HepG2 (cell line): ENCODE measurements around the gene ECSCR. TPM values are rescaled to one million over a fixed set of nuclear protein-coding genes. Genes with fewer than 3 reads are reported as not detected.

ENCODE experiments used
- CREM ChIP-seq, 2 experiments: sonication (generic) in 1 of 2; formaldehyde crosslinking in 1 of 2; IDR thresholded peaks; 2 replicates each; pipeline versions ENCODE4 v1.4.0 to v1.6.1; 2016 to 2020; ENCODE audit warnings: antibody characterized with exemption in 1 of 2, mild to moderate bottlenecking in 1 of 2, missing genetic modification reagents in 1 of 2
- HDAC2 ChIP-seq: sonication (generic); formaldehyde crosslinking; IDR thresholded peaks from 2 replicates; pipeline ENCODE4 v1.4.0; 2020; ENCODE audit warnings: missing genetic modification reagents
- KLF9 ChIP-seq: IDR thresholded peaks from 2 replicates; pipeline ENCODE4 v1.6.1; 2016; ENCODE audit warnings: low read depth
- MIER2 ChIP-seq: IDR thresholded peaks from 2 replicates; pipeline ENCODE4 v1.6.1; 2016; ENCODE audit warnings: missing biosample characterization, missing genetic modification reagents
- MLLT10 ChIP-seq: sonication (generic); formaldehyde crosslinking; IDR thresholded peaks from 2 replicates; pipeline ENCODE4 v1.4.0; 2020; ENCODE audit warnings: missing genetic modification reagents
- PATZ1 ChIP-seq: sonication (generic); formaldehyde crosslinking; IDR thresholded peaks from 2 replicates; pipeline ENCODE4 v1.4.0; 2020; ENCODE audit warnings: missing genetic modification reagents
- RAD21 ChIP-seq: fragments of 450-650 bp; formaldehyde crosslinking; IDR thresholded peaks from 2 replicates; pipeline ENCODE4 v1.5.0; 2020; ENCODE audit warnings: mild to moderate bottlenecking
- TBX2 ChIP-seq: sonication (generic); formaldehyde crosslinking; IDR thresholded peaks from 2 replicates; pipeline ENCODE4 v1.5.0; 2020; ENCODE audit warnings: missing genetic modification reagents, mild to moderate bottlenecking, borderline replicate concordance
- XRCC5 ChIP-seq: fragments of 200-400 bp; formaldehyde crosslinking; optimal IDR thresholded peaks from 2 replicates; pipeline ENCODE3; 2017; ENCODE audit warnings: mild to moderate bottlenecking, low read length
- ZEB1 ChIP-seq: IDR thresholded peaks from 2 replicates; pipeline ENCODE4 v1.6.1; 2012; ENCODE audit warnings: mild to moderate bottlenecking, low read depth, inconsistent platforms; ENCODE audit not compliant: insufficient replicate concordance
- ZFP62 ChIP-seq: sonication (generic); formaldehyde crosslinking; IDR thresholded peaks from 2 replicates; pipeline ENCODE4 v1.4.0; 2020; ENCODE audit warnings: missing genetic modification reagents
- ZMYM2 ChIP-seq: sonication (generic); formaldehyde crosslinking; IDR thresholded peaks from 2 replicates; pipeline ENCODE4 v1.8.0; 2022; ENCODE audit warnings: mild to moderate bottlenecking, missing genetic modification reagents
- ZNF34 ChIP-seq: sonication (generic); formaldehyde crosslinking; IDR thresholded peaks from 2 replicates; pipeline ENCODE4 v1.4.0; 2020; ENCODE audit warnings: mild to moderate bottlenecking, missing genetic modification reagents, borderline replicate concordance
- ZNF616 ChIP-seq: sonication (generic); formaldehyde crosslinking; IDR thresholded peaks from 2 replicates; pipeline ENCODE4 v1.5.0; 2020; ENCODE audit warnings: low read depth, mild to moderate bottlenecking, missing genetic modification reagents
- ZNF691 ChIP-seq: sonication (generic); formaldehyde crosslinking; IDR thresholded peaks from 2 replicates; pipeline ENCODE4 v1.4.0; 2020; ENCODE audit warnings: missing genetic modification reagents, low read depth, mild to moderate bottlenecking, borderline replicate concordance
- polyA plus RNA-seq, 8 experiments: library from polyadenylated mRNA; depleted of rRNA in 3 of 8; stranded (reverse) in 7 of 8; unstranded in 1 of 8; fragments of >200 nt; fragmentation: Illumina TruSeq in 4 of 8; extraction: Trizol in 4 of 8; gene quantifications; 2 replicates each; pipeline versions ENCODE4 v1.2.1 to v1.2.3, GENCODE V29; 2011 to 2016; ENCODE audit warnings: low read depth in 4 of 8, missing spikeins in 1 of 8, mixed read lengths in 1 of 8; ENCODE audit not compliant: insufficient read depth in 1 of 8
- total RNA-seq, 5 experiments: library from RNA; depleted of rRNA; stranded (reverse); fragments of >200 nt; fragmentation: Illumina TruSeq; extraction: Trizol; gene quantifications; 2 replicates each; pipeline ENCODE4 v1.2.3, GENCODE V29; 2016; ENCODE audit warnings: low read depth in 1 of 5
- TF ChIP-seq, protein P1 (sequence below): sonication (generic); formaldehyde crosslinking; IDR thresholded peaks from 2 replicates; pipeline ENCODE4 v1.4.0; 2020; ENCODE audit warnings: mild to moderate bottlenecking, missing genetic modification reagents

ECSCR gene
- total and polyA plus RNA-seq, 2 of the 13 experiments (the other 11 are each of a cell fraction or from before 2014, with no cell fraction given) = 0.18 TPM; not detected in 1

GRCh38 chr5:139402561-139403158 lies 59.9 kb downstream of the ECSCR start (continued):
- no peak for TF ChIP-seq ZNF691 (CRISPR knock-in tag)
- TF ChIP-seq ZNF616 (CRISPR knock-in tag) = no peak
- TF ChIP-seq RAD21 = 0 out of 2 replicates have a peak, but pooled peaks have one; percentile 13
- TF ChIP-seq KLF9 (CRISPR knock-in tag) = no peak
- TF ChIP-seq ZEB1 = no peak
- 0 out of 2 replicates have a peak, but pooled peaks have one; percentile 26 for TF ChIP-seq PATZ1
- TF ChIP-seq MLLT10 (CRISPR knock-in tag) = no peak
- no peak for TF ChIP-seq MIER2
- TF ChIP-seq ZNF34 (CRISPR knock-in tag) = no peak
- no peak for TF ChIP-seq ZMYM2 (CRISPR knock-in tag)
- TF ChIP-seq TBX2 (CRISPR knock-in tag) = 0 out of 2 replicates have a peak, but pooled peaks have one; percentile 12
- TF ChIP-seq ZFP62 = no peak
- TF ChIP-seq, protein P1, sequence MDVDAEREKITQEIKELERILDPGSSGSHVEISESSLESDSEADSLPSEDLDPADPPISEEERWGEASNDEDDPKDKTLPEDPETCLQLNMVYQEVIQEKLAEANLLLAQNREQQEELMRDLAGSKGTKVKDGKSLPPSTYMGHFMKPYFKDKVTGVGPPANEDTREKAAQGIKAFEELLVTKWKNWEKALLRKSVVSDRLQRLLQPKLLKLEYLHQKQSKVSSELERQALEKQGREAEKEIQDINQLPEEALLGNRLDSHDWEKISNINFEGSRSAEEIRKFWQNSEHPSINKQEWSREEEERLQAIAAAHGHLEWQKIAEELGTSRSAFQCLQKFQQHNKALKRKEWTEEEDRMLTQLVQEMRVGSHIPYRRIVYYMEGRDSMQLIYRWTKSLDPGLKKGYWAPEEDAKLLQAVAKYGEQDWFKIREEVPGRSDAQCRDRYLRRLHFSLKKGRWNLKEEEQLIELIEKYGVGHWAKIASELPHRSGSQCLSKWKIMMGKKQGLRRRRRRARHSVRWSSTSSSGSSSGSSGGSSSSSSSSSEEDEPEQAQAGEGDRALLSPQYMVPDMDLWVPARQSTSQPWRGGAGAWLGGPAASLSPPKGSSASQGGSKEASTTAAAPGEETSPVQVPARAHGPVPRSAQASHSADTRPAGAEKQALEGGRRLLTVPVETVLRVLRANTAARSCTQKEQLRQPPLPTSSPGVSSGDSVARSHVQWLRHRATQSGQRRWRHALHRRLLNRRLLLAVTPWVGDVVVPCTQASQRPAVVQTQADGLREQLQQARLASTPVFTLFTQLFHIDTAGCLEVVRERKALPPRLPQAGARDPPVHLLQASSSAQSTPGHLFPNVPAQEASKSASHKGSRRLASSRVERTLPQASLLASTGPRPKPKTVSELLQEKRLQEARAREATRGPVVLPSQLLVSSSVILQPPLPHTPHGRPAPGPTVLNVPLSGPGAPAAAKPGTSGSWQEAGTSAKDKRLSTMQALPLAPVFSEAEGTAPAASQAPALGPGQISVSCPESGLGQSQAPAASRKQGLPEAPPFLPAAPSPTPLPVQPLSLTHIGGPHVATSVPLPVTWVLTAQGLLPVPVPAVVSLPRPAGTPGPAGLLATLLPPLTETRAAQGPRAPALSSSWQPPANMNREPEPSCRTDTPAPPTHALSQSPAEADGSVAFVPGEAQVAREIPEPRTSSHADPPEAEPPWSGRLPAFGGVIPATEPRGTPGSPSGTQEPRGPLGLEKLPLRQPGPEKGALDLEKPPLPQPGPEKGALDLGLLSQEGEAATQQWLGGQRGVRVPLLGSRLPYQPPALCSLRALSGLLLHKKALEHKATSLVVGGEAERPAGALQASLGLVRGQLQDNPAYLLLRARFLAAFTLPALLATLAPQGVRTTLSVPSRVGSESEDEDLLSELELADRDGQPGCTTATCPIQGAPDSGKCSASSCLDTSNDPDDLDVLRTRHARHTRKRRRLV (CRISPR knock-in tag) = no peak
- TF ChIP-seq XRCC5 = peak; percentile 75
- peak; percentile 54; the same call in 1 of the 2 replicates for TF ChIP-seq HDAC2 (CRISPR knock-in tag)
- no peak for TF ChIP-seq CREM (IDR thresholded peaks at IDR 0.05)
- no peak for TF ChIP-seq CREM (CRISPR knock-in tag; IDR thresholded peaks at IDR 0.05)
